ENCODE measurements around the gene PLCH1. TPM values are rescaled to one million over a fixed set of nuclear protein-coding genes. Genes with fewer than 3 reads are reported as not detected.

The PLCH1 gene
- total RNA-seq, 1 experiment from 2014 or later: 0.12 TPM

DNA sequence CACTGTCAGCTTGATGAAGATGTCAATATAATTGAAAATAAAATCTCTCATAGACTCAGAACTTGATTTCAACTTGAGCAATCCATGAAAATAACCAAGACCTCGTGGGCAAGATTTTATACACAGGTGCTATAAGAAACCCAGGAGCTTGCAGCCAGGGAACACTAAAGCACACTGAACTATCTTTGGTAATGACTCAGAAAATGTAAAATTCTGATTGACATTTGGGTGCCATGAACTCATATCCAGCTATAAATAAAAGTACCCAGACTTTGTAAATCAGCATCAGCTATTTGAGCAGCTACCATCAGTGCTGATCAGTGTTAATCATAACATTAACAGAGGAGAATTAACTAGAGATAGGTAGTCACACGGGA is 61.5 kb downstream of the PLCH1 start:
- ChIA-PET CTCF (interaction anchor here (0.8 to 1.1 kb wide), 2 partner anchors 18 to 323 kb away, joined by 3 read pairs; no protein-coding TSS in a partner anchor), POLR2A (interaction anchor here (0.6 to 0.9 kb wide), 2 partner anchors 19 to 51 kb away, joined by 4 read pairs; no protein-coding TSS in a partner anchor)
- H3K36me3 Mint-ChIP-seq (ENCODE audit: insufficient read depth, unreplicated experiment): no peaks in the 10 kb centered on the region
- no peaks in the 10 kb centered on the region for H3K27me3 Mint-ChIP-seq (ENCODE audit: insufficient read depth, unreplicated experiment)
- TF ChIP-seq, protein P1, sequence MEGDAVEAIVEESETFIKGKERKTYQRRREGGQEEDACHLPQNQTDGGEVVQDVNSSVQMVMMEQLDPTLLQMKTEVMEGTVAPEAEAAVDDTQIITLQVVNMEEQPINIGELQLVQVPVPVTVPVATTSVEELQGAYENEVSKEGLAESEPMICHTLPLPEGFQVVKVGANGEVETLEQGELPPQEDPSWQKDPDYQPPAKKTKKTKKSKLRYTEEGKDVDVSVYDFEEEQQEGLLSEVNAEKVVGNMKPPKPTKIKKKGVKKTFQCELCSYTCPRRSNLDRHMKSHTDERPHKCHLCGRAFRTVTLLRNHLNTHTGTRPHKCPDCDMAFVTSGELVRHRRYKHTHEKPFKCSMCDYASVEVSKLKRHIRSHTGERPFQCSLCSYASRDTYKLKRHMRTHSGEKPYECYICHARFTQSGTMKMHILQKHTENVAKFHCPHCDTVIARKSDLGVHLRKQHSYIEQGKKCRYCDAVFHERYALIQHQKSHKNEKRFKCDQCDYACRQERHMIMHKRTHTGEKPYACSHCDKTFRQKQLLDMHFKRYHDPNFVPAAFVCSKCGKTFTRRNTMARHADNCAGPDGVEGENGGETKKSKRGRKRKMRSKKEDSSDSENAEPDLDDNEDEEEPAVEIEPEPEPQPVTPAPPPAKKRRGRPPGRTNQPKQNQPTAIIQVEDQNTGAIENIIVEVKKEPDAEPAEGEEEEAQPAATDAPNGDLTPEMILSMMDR (IDR thresholded peaks at IDR 0.05; ENCODE audit: unreplicated experiment): no peak
- no peak overlapping the region for H3K27ac Mint-ChIP-seq (ENCODE audit: low read depth, unreplicated experiment)
- H3K9me3 Mint-ChIP-seq (ENCODE audit: unreplicated experiment): no peaks in the 10 kb centered on the region
- BruUV-seq (replicated peaks): no TSS peak
- H3K4me3 Mint-ChIP-seq (ENCODE audit: unreplicated experiment): no peak overlapping the region
- intact Hi-C loops (cut with micrococcal nuclease): no loop called here
- no peak for DNase-seq (ENCODE audit: unreplicated experiment)
- no peaks in the 10 kb centered on the region for H3K4me1 Mint-ChIP-seq (ENCODE audit: insufficient read depth, unreplicated experiment)

DNA sequence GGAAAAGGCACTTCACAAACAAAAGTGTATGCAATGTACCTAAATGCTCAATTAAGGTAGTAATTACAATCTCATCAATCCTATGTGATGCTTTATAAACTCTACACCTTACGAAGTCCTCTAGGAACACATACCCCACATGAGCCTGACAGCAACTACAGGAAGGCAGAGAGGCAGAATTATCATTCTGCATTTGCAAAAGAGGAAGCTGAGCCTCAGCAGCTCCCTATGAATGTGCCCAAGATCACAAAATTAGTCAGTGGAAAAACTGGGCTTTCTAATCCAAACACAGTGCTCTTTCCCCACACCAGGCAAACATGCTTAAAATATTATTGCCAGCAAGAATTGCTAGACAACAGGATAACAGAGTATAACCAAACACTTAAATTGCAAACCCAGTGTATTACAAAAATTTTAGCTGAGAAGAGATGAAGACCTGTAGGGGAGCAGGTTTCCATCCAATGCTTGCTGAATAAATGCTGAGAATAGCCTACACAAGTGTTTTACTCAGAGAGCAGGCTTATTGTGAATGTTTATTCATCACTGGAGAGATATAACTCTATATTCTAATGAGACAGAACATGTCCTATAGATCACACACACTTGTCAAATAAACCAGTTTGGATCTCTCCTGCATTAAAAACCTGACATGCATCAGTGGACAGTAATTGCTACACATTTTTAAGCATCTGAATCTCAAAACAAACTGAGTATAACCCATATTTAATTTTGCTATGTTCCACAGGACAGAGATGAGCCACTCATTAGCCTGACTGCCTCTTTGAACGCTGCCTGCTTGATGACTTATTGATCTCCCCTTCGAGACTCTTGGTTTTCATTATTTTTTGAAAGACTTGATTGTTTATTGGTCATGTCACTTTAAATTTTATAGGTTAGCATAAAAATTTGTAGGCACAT is 62.2 kb downstream of the PLCH1 start:
- ChIA-PET POLR2A (interaction anchor here (0.9 kb wide), 1 partner anchor 18 kb away, joined by 4 read pairs; no protein-coding TSS in a partner anchor), CTCF (interaction anchor here (0.6 to 1.1 kb wide), 4 partner anchors 19 to 359 kb away, joined by 3 to 5 read pairs (median 3); no protein-coding TSS in a partner anchor)
- Mint-ChIP-seq H3K27me3 (ENCODE audit: insufficient read depth, unreplicated experiment) (no peaks in the 10 kb centered on the region), H3K36me3 (ENCODE audit: insufficient read depth, unreplicated experiment) (no peaks in the 10 kb centered on the region), H3K4me1 (ENCODE audit: insufficient read depth, unreplicated experiment) (no peaks in the 10 kb centered on the region), H3K9me3 (ENCODE audit: unreplicated experiment) (no peaks in the 10 kb centered on the region), H3K4me3 (ENCODE audit: unreplicated experiment) (no peak overlapping the region), H3K27ac (ENCODE audit: low read depth, unreplicated experiment) (no peak overlapping the region)
- no TSS peak for BruUV-seq (replicated peaks)
- intact Hi-C loops (cut with micrococcal nuclease): no loop called here
- TF ChIP-seq, protein P1 (IDR thresholded peaks at IDR 0.05; ENCODE audit: unreplicated experiment): no peak
- no peak for DNase-seq (ENCODE audit: unreplicated experiment)

DNA sequence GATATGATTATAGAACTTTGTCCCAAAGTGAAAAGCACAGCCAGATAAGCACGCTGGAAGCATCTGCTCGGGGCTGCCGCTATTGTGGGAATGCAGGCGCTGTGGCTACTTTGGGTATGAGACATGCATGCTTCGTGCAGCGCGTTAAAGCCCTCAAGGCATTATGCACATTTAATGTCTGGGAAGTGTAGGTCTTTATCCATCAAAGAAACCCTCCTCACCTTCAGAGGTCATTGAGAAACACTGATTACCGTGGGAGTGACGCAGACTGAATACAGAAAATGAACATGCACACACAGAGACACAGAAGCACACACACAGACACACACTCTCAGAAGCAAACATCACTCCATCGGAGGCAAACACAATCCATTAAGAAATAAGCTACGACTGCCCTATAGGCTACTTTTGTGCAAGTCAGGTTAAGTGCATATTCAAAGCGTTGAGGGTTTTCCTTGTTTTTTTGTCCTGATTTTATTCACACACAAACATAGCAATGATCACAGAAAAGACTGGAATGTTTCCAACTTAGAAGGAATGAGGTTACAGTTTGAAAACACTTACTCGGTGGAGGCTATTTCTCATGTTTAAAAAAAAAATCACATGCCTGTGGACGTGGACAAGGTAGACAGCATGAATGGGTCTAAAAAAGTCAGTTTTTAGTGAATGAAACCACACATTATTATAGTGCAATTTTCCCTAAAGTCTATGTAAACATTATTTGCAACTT is 68.5 kb downstream of the PLCH1 start:
- peak; percentile 57 for DNase-seq (ENCODE audit: unreplicated experiment)
- CTCF ChIA-PET: interaction anchor here (0.7 kb wide), 1 partner anchor 31 kb away, joined by 3 read pairs; no protein-coding TSS in a partner anchor
- Mint-ChIP-seq H3K27ac (ENCODE audit: low read depth, unreplicated experiment) (peak overlapping the region; percentile 0), H3K9me3 (ENCODE audit: unreplicated experiment) (no peaks in the 10 kb centered on the region), H3K4me3 (ENCODE audit: unreplicated experiment) (peak overlapping the region; percentile 33), H3K4me1 (ENCODE audit: insufficient read depth, unreplicated experiment) (peaks cover 9% of the 10 kb centered on the region), H3K27me3 (ENCODE audit: insufficient read depth, unreplicated experiment) (no peaks in the 10 kb centered on the region), H3K36me3 (ENCODE audit: insufficient read depth, unreplicated experiment) (no peaks in the 10 kb centered on the region)
- POLR2A ChIA-PET: no interaction called here
- TF ChIP-seq, protein P1 (IDR thresholded peaks at IDR 0.05; ENCODE audit: unreplicated experiment): no peak
- intact Hi-C loops (cut with micrococcal nuclease): no loop called here
- BruUV-seq (replicated peaks): no TSS peak

DNA sequence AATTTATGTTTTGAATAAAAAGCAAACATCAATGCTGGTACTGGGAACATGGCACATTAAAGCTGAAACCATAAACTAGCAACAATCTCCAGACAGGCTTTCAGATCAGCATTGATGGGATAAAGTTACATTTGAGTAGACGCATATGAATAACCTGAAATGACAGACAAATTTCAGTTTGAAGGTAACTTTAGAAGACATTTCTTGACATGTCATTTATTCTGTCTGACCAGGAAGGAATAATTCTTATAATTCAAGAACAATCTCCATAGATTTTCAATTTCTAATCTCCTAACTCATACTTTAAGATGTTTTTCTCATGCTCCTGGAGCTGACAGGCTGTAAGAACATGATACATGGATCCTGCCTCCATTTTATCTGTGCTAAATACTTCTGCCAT is 69.8 kb downstream of the PLCH1 start:
- Mint-ChIP-seq H3K4me1 (ENCODE audit: insufficient read depth, unreplicated experiment) (peaks cover 9% of the 10 kb centered on the region), H3K9me3 (ENCODE audit: unreplicated experiment) (no peaks in the 10 kb centered on the region), H3K27ac (ENCODE audit: low read depth, unreplicated experiment) (no peak overlapping the region), H3K36me3 (ENCODE audit: insufficient read depth, unreplicated experiment) (no peaks in the 10 kb centered on the region), H3K27me3 (ENCODE audit: insufficient read depth, unreplicated experiment) (no peaks in the 10 kb centered on the region), H3K4me3 (ENCODE audit: unreplicated experiment) (no peak overlapping the region)
- ChIA-PET POLR2A (interaction anchor here (1.7 kb wide), 1 partner anchor 11 kb away, joined by 5 read pairs; no protein-coding TSS in a partner anchor), CTCF (no interaction called here)
- DNase-seq (ENCODE audit: unreplicated experiment): no peak
- TF ChIP-seq, protein P1 (IDR thresholded peaks at IDR 0.05; ENCODE audit: unreplicated experiment): no peak
- intact Hi-C loops (cut with micrococcal nuclease): no loop called here
- BruUV-seq (replicated peaks): no TSS peak
